Lung (tissue), 12 donors: Measurements from ENCODE around the gene COLEC11. TPM values are rescaled to one million over a fixed set of nuclear protein-coding genes. Genes with fewer than 3 reads are reported as not detected.
A peak's percentile ranks its signal among the peaks of the same experiment; 100 is the strongest.

ENCODE experiments used
- ATAC-seq: fragments of 200-7000 bp; cut with Tn5 transposase; one replicate; pipeline ENCODE4 v1.9.1; 2020; ENCODE audit warnings: moderate number of reproducible peaks; ENCODE audit not compliant: insufficient read depth, low FRiP score
- DNase-seq, 3 donors: peaks; one replicate each; pipeline ENCODE4 v3.0.0-alpha.2; 2013 to 2017
- H3K27ac ChIP-seq, 2 donors: one replicate each; pipeline ENCODE4 v1.5.1; 2013; ENCODE audit warnings: mild to moderate bottlenecking in 2 of 2, moderate library complexity in 2 of 2, control low read depth in 1 of 2, inconsistent platforms in 1 of 2, low read depth in 1 of 2, low read length in 1 of 2
- H3K27me3 ChIP-seq, 3 donors: one replicate each; pipeline ENCODE4 v1.5.1; 2013; ENCODE audit warnings: low read length in 2 of 3; ENCODE audit not compliant: control insufficient read depth in 3 of 3, insufficient read depth in 3 of 3
- H3K36me3 ChIP-seq, 4 donors: one replicate each; pipeline ENCODE4 v1.5.1; 2013; ENCODE audit warnings: low read length in 4 of 4, mild to moderate bottlenecking in 1 of 4, moderate library complexity in 1 of 4; ENCODE audit not compliant: control insufficient read depth in 4 of 4, insufficient read depth in 4 of 4
- H3K4me1 ChIP-seq, 5 donors: one replicate each; pipeline ENCODE4 v1.5.1; 2013; ENCODE audit warnings: low read length in 5 of 5, mild to moderate bottlenecking in 2 of 5, moderate library complexity in 1 of 5; ENCODE audit not compliant: control insufficient read depth in 5 of 5, insufficient read depth in 5 of 5
- H3K4me3 ChIP-seq: one replicate; pipeline ENCODE4 v1.5.1; 2013; ENCODE audit warnings: mild to moderate bottlenecking, control low read depth, moderate library complexity
- H3K9ac ChIP-seq, 2 donors: one replicate each; pipeline ENCODE4 v1.5.1; 2013; ENCODE audit warnings: low read length in 2 of 2, control low read depth in 1 of 2; ENCODE audit not compliant: insufficient read depth in 1 of 2
- H3K9me3 ChIP-seq, 4 donors: one replicate each; pipeline ENCODE4 v1.5.1; 2013; ENCODE audit warnings: low read length in 3 of 4, mild to moderate bottlenecking in 1 of 4, moderate library complexity in 1 of 4; ENCODE audit not compliant: control insufficient read depth in 4 of 4, insufficient read depth in 3 of 4
- WGBS, 2 donors: extraction: QIAGEN DNeasy Blood & Tissue Kit; methylation state at CpG; one replicate each; pipeline ENCODE4 v1.1.7; 2013; 5-methylcytosine and 5-hydroxymethylcytosine counted together
- polyA plus RNA-seq, 2 donors: library from polyadenylated mRNA; stranded (reverse); fragments of 200-250 nt; gene quantifications; one replicate each; pipeline ENCODE4 v1.2.1, GENCODE V29; 2013
- total RNA-seq, 2 donors: library from RNA; depleted of rRNA in 1 of 2; stranded (reverse); fragments of >200 nt in 1 of 2; gene quantifications; one replicate each; pipeline ENCODE4 v1.2.1, GENCODE V29; 2014 to 2021
- TF ChIP-seq, protein P1 (sequence below): IDR thresholded peaks from 2 replicates; pipeline ENCODE4 v1.5.1; 2012; ENCODE audit warnings: mild to moderate bottlenecking; ENCODE audit errors: control extremely low read depth, extremely low read depth
- donor health status: control.
- donor health status: control.
- donor health status: Bipolar disorder and iron deficiency.
- donor health status: healthy.
- donor health status: DM: yes; HTN: yes; CAD: no.

The COLEC11 gene
- total and polyA plus RNA-seq, 4 donors = 0.71 to 3.7 (median 1.9) TPM

DNA sequence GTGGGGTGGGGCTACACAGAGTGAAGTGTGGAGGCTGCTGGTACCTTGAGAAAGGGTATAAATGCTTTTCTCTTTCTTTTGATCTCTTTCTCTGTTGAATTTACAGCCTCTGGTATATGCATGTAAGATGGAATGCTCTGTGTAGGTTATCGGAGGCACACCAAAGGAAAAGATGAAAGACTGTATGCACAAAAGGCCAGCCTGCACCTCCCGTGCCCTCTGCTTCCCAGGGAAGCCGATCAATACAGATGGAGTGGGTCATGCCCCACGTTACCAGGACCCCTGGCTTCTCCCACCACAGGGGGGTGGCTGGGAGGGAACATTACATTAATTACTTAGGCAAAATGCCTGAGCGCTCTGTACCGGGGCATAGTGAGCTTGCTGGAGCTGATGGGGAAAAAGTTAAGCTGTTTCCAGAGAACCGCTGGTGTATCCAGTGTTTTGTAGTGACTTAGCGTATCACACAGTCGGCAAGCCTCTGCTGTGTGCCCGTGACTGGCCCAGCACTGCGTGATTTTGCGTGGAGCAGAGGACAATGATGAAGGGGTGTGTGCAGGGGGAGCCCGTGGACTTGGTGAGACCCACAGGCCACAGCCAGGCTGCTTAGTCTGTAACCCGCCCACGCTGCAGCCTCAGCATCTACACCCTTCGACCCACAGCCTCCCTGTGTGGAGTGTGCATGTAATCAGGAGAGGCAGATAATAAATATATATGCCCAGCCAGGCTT, 71.1 kb downstream of the COLEC11 start:
- peaks cover 0 to 3% (median 2%) of the 10 kb centered on the region in 3 donors for H3K27me3 ChIP-seq
- ATAC-seq (no peak), DNase-seq (no peak)
- H3K4me1 ChIP-seq = peaks cover 0 to 6% (median 3%) of the 10 kb centered on the region in 5 donors
- 84 to 90% methylated on average over 16 of the region's 16 CpGs for WGBS, 2 donors
- TF ChIP-seq, protein P1, sequence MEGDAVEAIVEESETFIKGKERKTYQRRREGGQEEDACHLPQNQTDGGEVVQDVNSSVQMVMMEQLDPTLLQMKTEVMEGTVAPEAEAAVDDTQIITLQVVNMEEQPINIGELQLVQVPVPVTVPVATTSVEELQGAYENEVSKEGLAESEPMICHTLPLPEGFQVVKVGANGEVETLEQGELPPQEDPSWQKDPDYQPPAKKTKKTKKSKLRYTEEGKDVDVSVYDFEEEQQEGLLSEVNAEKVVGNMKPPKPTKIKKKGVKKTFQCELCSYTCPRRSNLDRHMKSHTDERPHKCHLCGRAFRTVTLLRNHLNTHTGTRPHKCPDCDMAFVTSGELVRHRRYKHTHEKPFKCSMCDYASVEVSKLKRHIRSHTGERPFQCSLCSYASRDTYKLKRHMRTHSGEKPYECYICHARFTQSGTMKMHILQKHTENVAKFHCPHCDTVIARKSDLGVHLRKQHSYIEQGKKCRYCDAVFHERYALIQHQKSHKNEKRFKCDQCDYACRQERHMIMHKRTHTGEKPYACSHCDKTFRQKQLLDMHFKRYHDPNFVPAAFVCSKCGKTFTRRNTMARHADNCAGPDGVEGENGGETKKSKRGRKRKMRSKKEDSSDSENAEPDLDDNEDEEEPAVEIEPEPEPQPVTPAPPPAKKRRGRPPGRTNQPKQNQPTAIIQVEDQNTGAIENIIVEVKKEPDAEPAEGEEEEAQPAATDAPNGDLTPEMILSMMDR = no peak
- no peak overlapping the region for H3K27ac ChIP-seq
- H3K36me3 ChIP-seq = no peaks in the 10 kb centered on the region
- no peak overlapping the region for H3K9ac ChIP-seq
- H3K4me3 ChIP-seq = no peak overlapping the region
- no peaks in the 10 kb centered on the region for H3K9me3 ChIP-seq

DNA sequence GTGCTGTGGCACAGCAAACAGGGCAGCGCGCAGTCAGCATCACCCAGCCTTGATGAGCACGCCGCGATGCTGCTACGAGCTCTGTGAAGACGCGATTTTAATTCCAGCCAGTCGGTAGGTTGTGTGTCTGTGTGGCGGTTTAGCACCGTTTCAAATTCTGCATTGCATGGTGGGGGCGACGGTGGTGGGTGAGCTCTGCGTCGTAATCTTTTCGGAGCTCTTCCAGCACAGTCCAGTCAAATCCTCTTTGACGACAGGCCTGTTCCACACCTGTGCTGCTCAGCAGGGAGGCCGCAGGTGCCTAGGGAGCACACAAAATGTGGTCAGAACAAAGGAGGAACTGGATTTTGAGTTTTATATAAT, 71.7 kb downstream of the COLEC11 start:
- ATAC-seq (no peak), DNase-seq (no peak)
- H3K36me3 ChIP-seq = no peaks in the 10 kb centered on the region
- 92 to 94% methylated on average over 18 of the region's 18 CpGs for WGBS, 2 donors
- no peak overlapping the region for H3K4me3 ChIP-seq
- TF ChIP-seq, protein P1 = no peak
- peaks cover 0 to 6% (median 3%) of the 10 kb centered on the region in 5 donors for H3K4me1 ChIP-seq
- H3K9ac ChIP-seq = no peak overlapping the region
- H3K27me3 ChIP-seq = peaks cover 0 to 3% (median 2%) of the 10 kb centered on the region in 3 donors
- H3K27ac ChIP-seq = no peak overlapping the region
- H3K9me3 ChIP-seq = no peaks in the 10 kb centered on the region

DNA sequence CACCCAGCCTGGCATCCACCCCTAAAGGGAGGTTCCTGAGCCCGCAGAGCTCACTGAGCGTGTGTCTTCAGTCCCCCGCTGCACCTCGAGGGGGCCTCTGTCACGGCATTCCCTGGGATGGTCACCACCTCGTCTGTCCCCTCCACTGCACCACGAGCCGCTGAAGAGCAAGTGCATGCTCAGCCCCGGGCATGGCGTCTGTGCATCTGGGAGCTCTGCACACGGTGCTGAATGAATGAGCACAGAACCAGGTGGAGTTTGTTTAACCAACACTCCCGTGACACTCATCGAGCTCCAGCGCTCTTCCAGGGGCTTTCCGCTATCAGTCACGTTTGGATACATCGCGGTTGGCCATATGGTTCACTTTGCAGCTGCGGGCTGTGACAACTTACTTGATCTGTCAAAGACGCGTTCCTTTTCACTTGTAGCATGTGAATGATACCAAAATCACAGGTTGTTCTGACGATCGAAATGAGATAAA, 72.3 kb downstream of the COLEC11 start:
- TF ChIP-seq, protein P1 = no peak
- Histone ChIP-seq H3K9me3 (no peaks in the 10 kb centered on the region), H3K9ac (no peak overlapping the region), H3K4me1 (peaks cover 0 to 6% (median 3%) of the 10 kb centered on the region in 5 donors), H3K36me3 (no peaks in the 10 kb centered on the region), H3K27ac (no peak overlapping the region), H3K4me3 (no peak overlapping the region), H3K27me3 (peaks cover 0 to 3% (median 2%) of the 10 kb centered on the region in 3 donors)
- DNase-seq = peak; percentile 68 to 83 (median 69)
- 43 to 66% methylated on average over 23 of the region's 23 CpGs for WGBS, 2 donors
- ATAC-seq = no peak
